HepG2 (cell line): ENCODE measurements around the gene ATP5MC2. TPM values are rescaled to one million over a fixed set of nuclear protein-coding genes. Genes with fewer than 3 reads are reported as not detected.

Source experiments
- ATAC-seq: fragments of 200-7000 bp; cut with Tn5 transposase; 3 replicates; pipeline ENCODE4 v1.9.1; 2020; ENCODE audit warnings: mild to moderate bottlenecking, moderate library complexity
- BruUV-seq: library from RNA; stranded (reverse); fragments of 400-500 nt; replicated peaks from 2 replicates; lab custom pipeline; 2021; lab: Mats Ljungman, UMichigan
- CTCF ChIA-PET: fragments of 300-600 bp; formaldehyde crosslinking; extraction: SDS; loops from one replicate; lab custom pipeline; 2021; ENCODE audit warnings: low total read pairs, inconsistent platforms, low intra/inter-chr PET ratio; lab: Yijun Ruan, JAX
- POLR2A ChIA-PET: fragments of 350-600 bp; sonication (Branson Sonifier 250); formaldehyde crosslinking; loops from one replicate; lab custom pipeline; 2020; ENCODE audit warnings: antibody characterized with exemption, inconsistent platforms; lab: Yijun Ruan, JAX
- DNase-seq: peaks from one replicate; pipeline ENCODE4 v3.0.0-alpha.2; 2015; ENCODE audit warnings: low spot score
- FAIRE-seq: peaks from 3 replicates; lab custom pipeline; 2011; peaks lifted over from hg19 to GRCh38; lab: Jason Lieb, UNC
- H2AFZ ChIP-seq: one replicate; pipeline ENCODE4 v1.6.1; 2011; ENCODE audit warnings: low read length, inconsistent platforms
- H3K27ac ChIP-seq: fragments of 300-600 bp; 3 replicates; pipeline ENCODE4 v1.8.0; 2011; ENCODE audit warnings: mixed run types, mild to moderate bottlenecking, mixed read lengths, low read length, inconsistent platforms; ENCODE audit not compliant: insufficient read depth; ENCODE audit errors: extremely low read length
- H3K27me3 ChIP-seq, 2 experiments: fragments of 200-600 bp in 1 of 2; 2 replicates in 1 of 2; 3 replicates in 1 of 2; pipeline versions ENCODE4 v1.6.0 to v1.8.0; 2011; ENCODE audit warnings: low read length in 2 of 2, mild to moderate bottlenecking in 2 of 2, moderate library complexity in 2 of 2, inconsistent platforms in 1 of 2; ENCODE audit not compliant: insufficient read depth in 2 of 2, control insufficient read depth in 1 of 2
- H3K36me3 ChIP-seq, 2 experiments: fragments of 200-600 bp in 1 of 2; replicated peaks in 1 of 2; 2 replicates in 1 of 2; 3 replicates in 1 of 2; pipeline versions ENCODE4 v1.5.1 to v1.8.0; 2011; ENCODE audit warnings: low read length in 2 of 2, inconsistent platforms in 1 of 2; ENCODE audit not compliant: insufficient read depth in 2 of 2, control insufficient read depth in 1 of 2
- H3K4me1 ChIP-seq: 2 replicates; pipeline ENCODE4 v1.5.1; 2012; ENCODE audit warnings: low read length, inconsistent platforms; ENCODE audit not compliant: insufficient read depth
- H3K4me2 ChIP-seq: 2 replicates; pipeline ENCODE4 v1.6.0; 2011; ENCODE audit warnings: low read depth, low read length, inconsistent platforms
- H3K4me3 ChIP-seq, 3 experiments: fragments of 200-600 bp in 1 of 3; sonication (generic), shearing (Covaris generic) in 1 of 3; replicated peaks in 1 of 3; 2 replicates each; pipeline ENCODE4 v1.5.1; 2011 to 2016; ENCODE audit warnings: low read length in 3 of 3, inconsistent platforms in 2 of 3, low read depth in 2 of 3, mild to moderate bottlenecking in 2 of 3, control low read depth in 1 of 3, mixed read lengths in 1 of 3; ENCODE audit not compliant: insufficient read depth in 1 of 3
- H3K79me2 ChIP-seq: one replicate; pipeline ENCODE4 v1.6.1; 2011; ENCODE audit warnings: low read length, inconsistent platforms; ENCODE audit not compliant: insufficient read depth
- H3K9ac ChIP-seq: 2 replicates; pipeline ENCODE4 v1.6.0; 2011; ENCODE audit warnings: mild to moderate bottlenecking, low read depth, low read length, inconsistent platforms; ENCODE audit not compliant: insufficient read depth
- H3K9me3 ChIP-seq: 2 replicates; pipeline ENCODE4 v1.5.1; 2012; ENCODE audit warnings: mild to moderate bottlenecking, low read length
- H4K20me1 ChIP-seq: 2 replicates; pipeline ENCODE4 v1.6.0; 2011; ENCODE audit warnings: inconsistent platforms, mild to moderate bottlenecking, low read length, moderate library complexity; ENCODE audit not compliant: insufficient read depth
- KDM2A ChIP-seq: sonication (generic); formaldehyde crosslinking; IDR thresholded peaks from 2 replicates; pipeline ENCODE4 v1.4.0; 2020; ENCODE audit warnings: low read depth, missing genetic modification reagents, borderline replicate concordance
- KDM3A ChIP-seq: IDR thresholded peaks from 2 replicates; pipeline ENCODE4 v1.6.1; 2018; ENCODE audit warnings: low read depth, missing compliant biosample characterization
- SP140L ChIP-seq: sonication (generic); formaldehyde crosslinking; IDR thresholded peaks from 2 replicates; pipeline ENCODE4 v1.4.0; 2020; ENCODE audit warnings: missing genetic modification reagents, borderline replicate concordance
- TAF15 ChIP-seq: fragments of 200-400 bp; formaldehyde crosslinking; IDR thresholded peaks from one replicate; pipeline ENCODE4 v1.6.1; 2018; ENCODE audit warnings: mild to moderate bottlenecking, low read depth, low read length; ENCODE audit not compliant: poor library complexity, severe bottlenecking
- ZBTB7B ChIP-seq: sonication (generic); formaldehyde crosslinking; IDR thresholded peaks from 2 replicates; pipeline ENCODE4 v1.4.0; 2020; ENCODE audit warnings: missing genetic modification reagents
- ZFP41 ChIP-seq: sonication (generic); formaldehyde crosslinking; IDR thresholded peaks from 2 replicates; pipeline ENCODE4 v1.4.0; 2020; ENCODE audit warnings: mild to moderate bottlenecking, missing genetic modification reagents, borderline replicate concordance
- ZIK1 ChIP-seq: sonication (generic); formaldehyde crosslinking; IDR thresholded peaks from 2 replicates; pipeline ENCODE4 v1.5.0; 2020; ENCODE audit warnings: mild to moderate bottlenecking, low read depth, missing genetic modification reagents, borderline replicate concordance
- ZNF468 ChIP-seq: sonication (generic); formaldehyde crosslinking; IDR thresholded peaks from 2 replicates; pipeline ENCODE4 v1.8.0; 2022; ENCODE audit warnings: mild to moderate bottlenecking, moderate library complexity, missing genetic modification reagents
- ZNF484 ChIP-seq: sonication (generic); formaldehyde crosslinking; IDR thresholded peaks from 2 replicates; pipeline ENCODE4 v1.5.1; 2020; ENCODE audit warnings: mild to moderate bottlenecking, low read depth, missing genetic modification reagents, borderline replicate concordance
- ZNF605 ChIP-seq: sonication (generic); formaldehyde crosslinking; IDR thresholded peaks from 2 replicates; pipeline ENCODE4 v1.8.0; 2022; ENCODE audit warnings: mild to moderate bottlenecking, missing genetic modification reagents
- ZNF629 ChIP-seq: sonication (generic); formaldehyde crosslinking; conservative IDR thresholded peaks from 2 replicates; pipeline ENCODE4 v1.5.0; 2020; ENCODE audit warnings: missing genetic modification reagents
- ZSCAN22 ChIP-seq: sonication (generic); formaldehyde crosslinking; IDR thresholded peaks from 2 replicates; pipeline ENCODE4 v1.4.0; 2020; ENCODE audit warnings: mild to moderate bottlenecking, missing genetic modification reagents
- WGBS: methylation state at CpG from one replicate; pipeline ENCODE4 v1.1.6; 2017; ENCODE audit warnings: low lambda C conversion rate; 5-methylcytosine and 5-hydroxymethylcytosine counted together
- in situ Hi-C: cut with HindIII; loops from 2 replicates; pipeline ENCODE4 v1.10.0; 2017; ENCODE audit warnings: low pct_unique_long_range_greater_than_20kb; ENCODE audit not compliant: extremely low pct_ligation_motif_present
- intact Hi-C: fragments of 100-400 bp; cut with micrococcal nuclease; formaldehyde crosslinking; loops from one replicate; pipeline ENCODE4 v1.10.0; 2022; ENCODE audit not compliant: unreplicated experiment
- polyA plus RNA-seq, 8 experiments: library from polyadenylated mRNA; depleted of rRNA in 3 of 8; stranded (reverse) in 7 of 8; unstranded in 1 of 8; fragments of >200 nt; fragmentation: Illumina TruSeq in 4 of 8; extraction: Trizol in 4 of 8; gene quantifications; 2 replicates each; pipeline versions ENCODE4 v1.2.1 to v1.2.3, GENCODE V29; 2011 to 2016; ENCODE audit warnings: low read depth in 4 of 8, missing spikeins in 1 of 8, mixed read lengths in 1 of 8; ENCODE audit not compliant: insufficient read depth in 1 of 8
- total RNA-seq, 5 experiments: library from RNA; depleted of rRNA; stranded (reverse); fragments of >200 nt; fragmentation: Illumina TruSeq; extraction: Trizol; gene quantifications; 2 replicates each; pipeline ENCODE4 v1.2.3, GENCODE V29; 2016; ENCODE audit warnings: low read depth in 1 of 5
- TF ChIP-seq, protein P1 (sequence below): sonication (generic); formaldehyde crosslinking; IDR thresholded peaks from 2 replicates; pipeline ENCODE4 v1.8.1; 2022; ENCODE audit warnings: low read depth, mild to moderate bottlenecking, missing genetic modification reagents
- TF ChIP-seq, protein P2 (sequence below): sonication (generic); formaldehyde crosslinking; IDR thresholded peaks from 2 replicates; pipeline ENCODE4 v1.4.0; 2020; ENCODE audit warnings: mild to moderate bottlenecking, missing genetic modification reagents, borderline replicate concordance
- TF ChIP-seq, protein P3 (sequence below): sonication (generic); formaldehyde crosslinking; IDR thresholded peaks from 2 replicates; pipeline ENCODE4 v1.4.0; 2020; ENCODE audit warnings: mild to moderate bottlenecking, missing genetic modification reagents

Gene ATP5MC2
- total and polyA plus RNA-seq, 2 of the 13 experiments (the other 11 are each of a cell fraction or from before 2014, with no cell fraction given) = 230 to 257 TPM

- TF ChIP-seq, protein P1, sequence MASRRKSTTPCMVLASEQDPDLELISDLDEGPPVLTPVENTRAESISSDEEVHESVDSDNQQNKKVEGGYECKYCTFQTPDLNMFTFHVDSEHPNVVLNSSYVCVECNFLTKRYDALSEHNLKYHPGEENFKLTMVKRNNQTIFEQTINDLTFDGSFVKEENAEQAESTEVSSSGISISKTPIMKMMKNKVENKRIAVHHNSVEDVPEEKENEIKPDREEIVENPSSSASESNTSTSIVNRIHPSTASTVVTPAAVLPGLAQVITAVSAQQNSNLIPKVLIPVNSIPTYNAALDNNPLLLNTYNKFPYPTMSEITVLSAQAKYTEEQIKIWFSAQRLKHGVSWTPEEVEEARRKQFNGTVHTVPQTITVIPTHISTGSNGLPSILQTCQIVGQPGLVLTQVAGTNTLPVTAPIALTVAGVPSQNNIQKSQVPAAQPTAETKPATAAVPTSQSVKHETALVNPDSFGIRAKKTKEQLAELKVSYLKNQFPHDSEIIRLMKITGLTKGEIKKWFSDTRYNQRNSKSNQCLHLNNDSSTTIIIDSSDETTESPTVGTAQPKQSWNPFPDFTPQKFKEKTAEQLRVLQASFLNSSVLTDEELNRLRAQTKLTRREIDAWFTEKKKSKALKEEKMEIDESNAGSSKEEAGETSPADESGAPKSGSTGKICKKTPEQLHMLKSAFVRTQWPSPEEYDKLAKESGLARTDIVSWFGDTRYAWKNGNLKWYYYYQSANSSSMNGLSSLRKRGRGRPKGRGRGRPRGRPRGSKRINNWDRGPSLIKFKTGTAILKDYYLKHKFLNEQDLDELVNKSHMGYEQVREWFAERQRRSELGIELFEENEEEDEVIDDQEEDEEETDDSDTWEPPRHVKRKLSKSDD (CRISPR knock-in tag) = peak; percentile 90; the same call in 1 of the 2 replicates
- TF ChIP-seq TAF15 = peak; percentile 55
Measured at GRCh38 chr12:53675701-53676607, at the start of gene ATP5MC2 (continued).

DNA sequence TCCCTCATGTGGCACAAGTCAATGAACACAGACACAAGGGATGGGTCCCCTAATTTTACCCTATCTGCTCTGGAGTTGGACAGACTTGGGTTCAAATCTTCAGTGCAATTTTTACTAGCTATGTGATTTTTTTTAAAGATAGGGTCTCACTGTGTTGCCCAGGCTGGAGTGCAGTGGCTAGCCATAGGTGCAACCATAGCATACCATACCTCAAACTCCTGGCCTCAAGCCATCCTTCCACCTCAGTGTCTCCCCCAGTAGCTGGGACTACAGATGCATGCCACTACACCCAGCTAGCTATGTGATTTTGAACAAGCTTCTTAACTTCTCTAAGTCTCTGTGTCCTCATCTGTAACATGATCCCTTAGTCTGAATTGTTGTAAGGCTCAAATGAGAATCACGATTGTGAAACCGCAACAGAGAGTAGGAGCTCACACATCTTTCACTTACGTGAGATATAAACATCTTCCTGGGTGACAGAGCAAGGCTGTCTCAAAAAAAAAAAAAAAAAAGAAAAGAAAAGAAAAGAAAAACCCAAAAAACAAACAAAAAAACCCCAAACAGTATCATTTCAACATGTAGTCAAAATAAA, 46.7 kb upstream of the ATP5MC2 start:
- H3K27ac ChIP-seq = no peak overlapping the region
- no peak overlapping the region for H2AFZ ChIP-seq
- ChIA-PET CTCF (no interaction called here), POLR2A (no interaction called here)
- WGBS = 94% methylated on average over 3 of the region's 3 CpGs
- peaks cover 0 to 5% of the 10 kb centered on the region in 2 experiments; a peak in 2 of 5 replicates for H3K36me3 ChIP-seq
- H4K20me1 ChIP-seq = no peaks in the 10 kb centered on the region
- BruUV-seq = no TSS peak
- H3K79me2 ChIP-seq = no peaks in the 10 kb centered on the region
- DNase-seq (no peak), FAIRE-seq (no peak), ATAC-seq (no peak)
- peaks cover 10% of the 10 kb centered on the region for H3K4me1 ChIP-seq
- H3K9ac ChIP-seq = no peak overlapping the region
- H3K27me3 ChIP-seq = no peaks in the 10 kb centered on the region
- no peak overlapping the region for H3K4me2 ChIP-seq
- in situ Hi-C loops = no loop called here
- H3K9me3 ChIP-seq = no peaks in the 10 kb centered on the region
- no peak overlapping the region for H3K4me3 ChIP-seq
- intact Hi-C loops = no loop called here
- no peak for TF ChIP-seq ZFP41 (CRISPR knock-in tag)
- TF ChIP-seq SP140L (CRISPR knock-in tag) = no peak
- no peak for TF ChIP-seq KDM3A
- TF ChIP-seq ZSCAN22 (CRISPR knock-in tag) = no peak
- TF ChIP-seq ZBTB7B (CRISPR knock-in tag) = no peak
- no peak for TF ChIP-seq ZNF484 (CRISPR knock-in tag)
- TF ChIP-seq, protein P2, sequence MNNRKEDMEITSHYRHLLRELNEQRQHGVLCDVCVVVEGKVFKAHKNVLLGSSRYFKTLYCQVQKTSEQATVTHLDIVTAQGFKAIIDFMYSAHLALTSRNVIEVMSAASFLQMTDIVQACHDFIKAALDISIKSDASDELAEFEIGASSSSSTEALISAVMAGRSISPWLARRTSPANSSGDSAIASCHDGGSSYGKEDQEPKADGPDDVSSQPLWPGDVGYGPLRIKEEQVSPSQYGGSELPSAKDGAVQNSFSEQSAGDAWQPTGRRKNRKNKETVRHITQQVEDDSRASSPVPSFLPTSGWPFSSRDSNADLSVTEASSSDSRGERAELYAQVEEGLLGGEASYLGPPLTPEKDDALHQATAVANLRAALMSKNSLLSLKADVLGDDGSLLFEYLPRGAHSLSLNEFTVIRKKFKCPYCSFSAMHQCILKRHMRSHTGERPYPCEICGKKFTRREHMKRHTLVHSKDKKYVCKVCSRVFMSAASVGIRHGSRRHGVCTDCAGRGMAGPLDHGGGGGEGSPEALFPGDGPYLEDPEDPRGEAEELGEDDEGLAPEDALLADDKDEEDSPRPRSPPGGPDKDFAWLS (CRISPR knock-in tag) = no peak
- TF ChIP-seq ZNF468 (CRISPR knock-in tag) = no peak
- TF ChIP-seq ZNF605 (CRISPR knock-in tag) = no peak
- TF ChIP-seq ZNF629 (CRISPR knock-in tag) = no peak
- TF ChIP-seq ZIK1 (CRISPR knock-in tag) = no peak
- TF ChIP-seq, protein P3, sequence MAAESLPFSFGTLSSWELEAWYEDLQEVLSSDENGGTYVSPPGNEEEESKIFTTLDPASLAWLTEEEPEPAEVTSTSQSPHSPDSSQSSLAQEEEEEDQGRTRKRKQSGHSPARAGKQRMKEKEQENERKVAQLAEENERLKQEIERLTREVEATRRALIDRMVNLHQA (CRISPR knock-in tag) = no peak
- TF ChIP-seq KDM2A (CRISPR knock-in tag) = no peak
